HEK293T (cell line): ENCODE data around the gene ANKRD60.

Experiments
- FOXA1 ChIP-seq: fragments of 450-650 bp; IDR thresholded peaks from 2 replicates; pipeline ENCODE4 v1.6.1; 2016; ENCODE audit warnings: mild to moderate bottlenecking
- FOXK2 ChIP-seq: fragments of 450-650 bp; IDR thresholded peaks from 2 replicates; pipeline ENCODE4 v1.6.1; 2016; ENCODE audit warnings: mild to moderate bottlenecking
- FOXM1 ChIP-seq: fragments of 450-650 bp; IDR thresholded peaks from 2 replicates; pipeline ENCODE4 v1.6.1; 2017; ENCODE audit warnings: mild to moderate bottlenecking, borderline replicate concordance
- HDGF ChIP-seq: fragments of 450-650 bp; IDR thresholded peaks from 2 replicates; pipeline ENCODE4 v1.6.1; 2017; ENCODE audit warnings: antibody characterized with exemption, borderline replicate concordance
- SUZ12 ChIP-seq: fragments of 450-650 bp; IDR thresholded peaks from 2 replicates; pipeline ENCODE4 v1.6.1; 2016; ENCODE audit warnings: mild to moderate bottlenecking
- TF ChIP-seq, protein P1 (sequence below): fragments of 450-650 bp; IDR thresholded peaks from 2 replicates; pipeline ENCODE4 v1.6.1; 2016

DNA sequence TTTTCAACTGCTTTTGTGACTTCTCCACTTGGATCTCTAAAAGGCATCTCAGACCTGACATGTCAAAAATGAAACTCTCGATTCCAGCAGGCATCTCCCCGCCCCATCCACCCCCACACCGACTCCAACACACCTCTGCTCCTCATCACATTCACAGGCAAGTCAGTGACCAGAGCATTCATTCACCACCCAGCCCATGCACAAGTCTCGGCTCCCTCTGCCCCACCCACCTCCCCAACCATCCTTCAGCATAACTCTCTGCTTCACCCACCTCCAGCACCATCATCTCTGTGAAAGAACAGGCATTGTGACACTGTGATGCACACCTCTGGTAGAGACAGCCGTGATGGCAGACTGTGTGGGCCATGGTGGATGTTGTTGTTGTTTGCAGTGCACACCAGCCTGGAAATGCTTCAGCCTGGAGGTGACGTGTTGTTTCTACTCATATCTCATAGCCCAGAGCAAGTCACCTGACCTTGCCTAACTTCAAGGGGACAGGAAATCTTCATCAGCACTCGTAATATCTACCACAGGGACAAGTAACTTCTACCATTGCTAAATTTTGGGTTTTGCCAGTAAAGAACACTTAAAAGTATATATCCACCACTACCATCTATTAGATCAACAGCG, 56.5 kb downstream of the ANKRD60 start:
- TF ChIP-seq FOXK2 (no peak), SUZ12 (no peak), FOXA1 (no peak), FOXM1 (no peak), HDGF (no peak)
- TF ChIP-seq, protein P1, sequence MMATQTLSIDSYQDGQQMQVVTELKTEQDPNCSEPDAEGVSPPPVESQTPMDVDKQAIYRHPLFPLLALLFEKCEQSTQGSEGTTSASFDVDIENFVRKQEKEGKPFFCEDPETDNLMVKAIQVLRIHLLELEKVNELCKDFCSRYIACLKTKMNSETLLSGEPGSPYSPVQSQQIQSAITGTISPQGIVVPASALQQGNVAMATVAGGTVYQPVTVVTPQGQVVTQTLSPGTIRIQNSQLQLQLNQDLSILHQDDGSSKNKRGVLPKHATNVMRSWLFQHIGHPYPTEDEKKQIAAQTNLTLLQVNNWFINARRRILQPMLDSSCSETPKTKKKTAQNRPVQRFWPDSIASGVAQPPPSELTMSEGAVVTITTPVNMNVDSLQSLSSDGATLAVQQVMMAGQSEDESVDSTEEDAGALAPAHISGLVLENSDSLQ = no peak
